Lower lobe of right lung (tissue), 2 donors: ENCODE measurements around the gene NFASC. TPM values are rescaled to one million over a fixed set of nuclear protein-coding genes. Genes with fewer than 3 reads are reported as not detected.

Experiments used
- ATAC-seq, 2 donors: fragments of 200-7000 bp; cut with Tn5 transposase; one replicate each; pipeline ENCODE4 v1.9.1; 2020 to 2022; ENCODE audit warnings: mild to moderate bottlenecking in 2 of 2, moderate library complexity in 2 of 2
- DNase-seq: peaks from one replicate; pipeline ENCODE4 v3.0.0-alpha.2; 2020
- H3K27ac ChIP-seq: fragments of 200-600 bp; one replicate; pipeline ENCODE4 v1.8.0; 2022
- H3K27me3 ChIP-seq: fragments of 200-600 bp; one replicate; pipeline ENCODE4 v1.8.0; 2022; ENCODE audit warnings: low read depth
- H3K36me3 ChIP-seq: fragments of 200-600 bp; one replicate; pipeline ENCODE4 v1.8.0; 2022; ENCODE audit warnings: mild to moderate bottlenecking
- H3K4me1 ChIP-seq: fragments of 200-600 bp; one replicate; pipeline ENCODE4 v1.8.0; 2022
- H3K4me3 ChIP-seq: fragments of 200-600 bp; one replicate; pipeline ENCODE4 v1.8.0; 2022; ENCODE audit warnings: mild to moderate bottlenecking
- H3K9me3 ChIP-seq: fragments of 200-600 bp; one replicate; pipeline ENCODE4 v1.8.0; 2022
- CTCF ChIP-seq: fragments of 200-600 bp; IDR thresholded peaks from one replicate; pipeline ENCODE4 v1.8.0; 2022; ENCODE audit warnings: antibody characterized with exemption, mild to moderate bottlenecking
- intact Hi-C: fragments of 100-400 bp; cut with DNase I; formaldehyde crosslinking; loops from one replicate; pipeline ENCODE4 v1.11.0; 2022
- total RNA-seq: library from RNA; stranded (reverse); fragmentation: NEBNext Ultra II Directional; extraction: Animal tissue kit (Norgen Biotek cat#: 25700); gene quantifications from one replicate; pipeline ENCODE4 v1.2.1, GENCODE V29; 2021
- donor health status: DM: no; HTN: yes; CAD: no; lungs with severe emphysema.

The NFASC gene
- total RNA-seq, 1 donor from 2014 or later, result 12.2 TPM

GRCh38 chr1:204984499-204984898 lies 113.8 kb downstream of the NFASC start:
- ATAC-seq (no peak), DNase-seq (no peak)
- H3K36me3 ChIP-seq, result no peaks in the 10 kb centered on the region
- no peak overlapping the region for H3K27ac ChIP-seq
- no peak overlapping the region for H3K4me3 ChIP-seq
- intact Hi-C loops, result no loop called here
- no peak for TF ChIP-seq CTCF
- H3K4me1 ChIP-seq, result no peaks in the 10 kb centered on the region
- no peaks in the 10 kb centered on the region for H3K27me3 ChIP-seq
- H3K9me3 ChIP-seq, result no peaks in the 10 kb centered on the region

GRCh38 chr1:204986181-204986580 lies 115.5 kb downstream of the NFASC start:
- TF ChIP-seq CTCF, result no peak
- H3K27ac ChIP-seq, result no peak overlapping the region
- H3K36me3 ChIP-seq, result no peaks in the 10 kb centered on the region
- DNase-seq, result no peak
- no peaks in the 10 kb centered on the region for H3K27me3 ChIP-seq
- H3K9me3 ChIP-seq, result no peaks in the 10 kb centered on the region
- H3K4me3 ChIP-seq, result no peak overlapping the region
- H3K4me1 ChIP-seq, result no peaks in the 10 kb centered on the region
- no peak for ATAC-seq
- intact Hi-C loops, result no loop called here

GRCh38 chr1:204987689-204988088 lies 117.0 kb downstream of the NFASC start:
- no peak for DNase-seq
- no peaks in the 10 kb centered on the region for H3K4me1 ChIP-seq
- no peak overlapping the region for H3K27ac ChIP-seq
- no peak for ATAC-seq
- TF ChIP-seq CTCF, result no peak
- no peaks in the 10 kb centered on the region for H3K9me3 ChIP-seq
- H3K4me3 ChIP-seq, result no peak overlapping the region
- no peaks in the 10 kb centered on the region for H3K36me3 ChIP-seq
- intact Hi-C loops, result no loop called here
- no peaks in the 10 kb centered on the region for H3K27me3 ChIP-seq

- H3K9me3 ChIP-seq, result no peaks in the 10 kb centered on the region
- ATAC-seq (no peak), DNase-seq (no peak)
- H3K4me3 ChIP-seq, result no peak overlapping the region
- no peaks in the 10 kb centered on the region for H3K4me1 ChIP-seq
- no peaks in the 10 kb centered on the region for H3K27me3 ChIP-seq
- no peak for TF ChIP-seq CTCF
- no peaks in the 10 kb centered on the region for H3K36me3 ChIP-seq
- intact Hi-C loops, result no loop called here
- no peak overlapping the region for H3K27ac ChIP-seq
Measured at GRCh38 chr1:204988196-204988595, 117.5 kb downstream of the NFASC start.

GRCh38 chr1:204989266-204990058 lies 118.8 kb downstream of the NFASC start:
- ATAC-seq (peak; percentile 78 to 86), DNase-seq (peak; percentile 71)
- H3K9me3 ChIP-seq, result no peaks in the 10 kb centered on the region
- no peak overlapping the region for H3K4me3 ChIP-seq
- H3K27ac ChIP-seq, result no peak overlapping the region
- H3K27me3 ChIP-seq, result no peaks in the 10 kb centered on the region
- TF ChIP-seq CTCF, result peak; percentile 83
- no peaks in the 10 kb centered on the region for H3K4me1 ChIP-seq
- intact Hi-C loops, result no loop called here
- H3K36me3 ChIP-seq, result no peaks in the 10 kb centered on the region
